Measurements from ENCODE around the gene FCER1G. TPM values are rescaled to one million over a fixed set of nuclear protein-coding genes. Genes with fewer than 3 reads are reported as not detected.

Gene FCER1G
- total RNA-seq, 1 experiment from 2014 or later = 1.0 TPM

DNA sequence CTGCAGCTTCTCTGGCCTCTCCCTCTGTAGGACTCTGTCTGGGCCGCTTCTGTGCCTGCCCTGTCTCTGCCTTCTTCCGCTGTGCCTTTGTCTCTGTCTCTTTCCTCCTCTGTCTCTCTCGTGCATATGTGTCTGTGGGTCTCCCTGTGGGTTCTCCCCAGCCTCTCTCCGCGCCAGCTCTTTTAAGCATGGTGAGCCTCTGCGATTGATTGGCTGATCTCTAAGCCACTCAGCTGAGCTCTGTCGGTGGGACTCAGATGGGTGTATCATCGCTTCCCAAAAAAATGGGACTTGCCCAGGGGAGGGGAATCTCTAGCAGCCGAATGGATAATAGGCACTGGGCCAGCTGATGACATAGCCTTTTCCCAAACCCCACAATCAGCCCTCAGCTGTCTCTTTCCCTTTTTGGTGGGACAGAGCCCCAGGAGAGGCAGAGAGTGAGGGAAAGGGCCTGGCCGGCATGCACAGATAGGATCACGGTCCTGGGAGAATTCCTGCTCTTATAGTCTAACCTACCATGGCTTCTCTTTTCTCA lies 16.1 kb upstream of the FCER1G start, which contains the start of gene ADAMTS4:
TSS of gene ADAMTS4 (minus strand) at position 158 of the 535 bp plus-strand sequence. CDS start 427 bp downstream, outside the sequence.
- no peak within 1 kb of the TSS for H3K27ac Mint-ChIP-seq (ENCODE audit: low read depth, unreplicated experiment)

DNA sequence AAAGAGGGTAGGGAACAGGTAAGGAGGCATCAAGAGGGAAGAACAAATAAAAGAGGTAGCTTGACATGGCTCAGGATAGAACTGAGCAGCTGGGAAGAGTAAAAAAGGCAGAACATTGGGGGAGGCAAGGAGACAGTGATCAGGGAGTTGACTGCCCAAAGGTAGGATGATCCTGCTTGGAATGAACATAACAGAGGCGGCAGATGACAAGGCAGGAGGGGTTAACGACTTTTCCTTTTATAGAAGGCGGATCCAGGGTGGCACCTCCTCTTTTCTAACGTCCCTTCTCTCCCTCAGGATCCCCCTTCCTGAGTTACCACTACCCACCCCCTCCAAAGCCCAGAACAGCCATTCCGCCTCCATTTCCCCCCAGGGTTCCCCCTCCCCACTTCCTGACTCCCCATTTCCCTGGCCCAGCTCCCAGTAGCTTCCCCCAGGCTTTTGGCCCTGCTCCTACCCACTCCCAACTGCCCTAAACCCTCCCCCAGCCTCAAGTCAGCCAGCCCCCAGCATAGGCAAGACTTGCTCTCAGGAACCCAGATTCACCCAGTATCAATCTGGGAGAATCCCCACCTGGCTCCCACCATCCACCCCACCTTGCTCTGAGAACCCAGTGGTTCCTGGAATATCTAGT lies 15.5 kb upstream of the FCER1G start:
- Mint-ChIP-seq H3K9me3 (ENCODE audit: unreplicated experiment) (no peaks in the 10 kb centered on the region), H3K4me1 (ENCODE audit: insufficient read depth, unreplicated experiment) (peaks cover 53% of the 10 kb centered on the region), H3K27me3 (ENCODE audit: insufficient read depth, unreplicated experiment) (no peaks in the 10 kb centered on the region), H3K27ac (ENCODE audit: low read depth, unreplicated experiment) (no peak overlapping the region), H3K4me3 (ENCODE audit: unreplicated experiment) (no peak overlapping the region), H3K36me3 (ENCODE audit: insufficient read depth, unreplicated experiment) (peaks cover 22% of the 10 kb centered on the region)
- DNase-seq (ENCODE audit: unreplicated experiment) = no peak
- CTCF ChIA-PET = interaction anchor here (0.5 to 4.1 kb wide), 14 partner anchors 9 to 1221 kb away, joined by 3 to 28 read pairs (median 4); partner anchors contain the start of genes PPOX and TOMM40L
- intact Hi-C loops (cut with micrococcal nuclease) = no loop called here
- no peak for TF ChIP-seq CTCF (IDR thresholded peaks at IDR 0.05; ENCODE audit: unreplicated experiment)
- POLR2A ChIA-PET = interaction anchor here (1.0 to 2.9 kb wide), 5 partner anchors 18 to 190 kb away, joined by 3 to 11 read pairs (median 5); partner anchors contain the start of gene TOMM40L
- no TSS peak for BruUV-seq (replicated peaks)

More for the DNA sequence above, 16.1 kb upstream of the FCER1G start, which contains the start of gene ADAMTS4:
- no peaks in the 10 kb centered on the region for H3K27me3 Mint-ChIP-seq (ENCODE audit: insufficient read depth, unreplicated experiment)
- peaks cover 15% of the 10 kb centered on the region for H3K36me3 Mint-ChIP-seq (ENCODE audit: insufficient read depth, unreplicated experiment)
- intact Hi-C loops (cut with micrococcal nuclease) = no loop called here
- peak within 1 kb of the TSS; percentile 11 for H3K4me3 Mint-ChIP-seq (ENCODE audit: unreplicated experiment)
- no peak for TF ChIP-seq CTCF (IDR thresholded peaks at IDR 0.05; ENCODE audit: unreplicated experiment)
- no TSS peak for BruUV-seq (replicated peaks)
- peaks cover 46% of the 10 kb centered on the region for H3K4me1 Mint-ChIP-seq (ENCODE audit: insufficient read depth, unreplicated experiment)
- ChIA-PET POLR2A (interaction anchor here (0.7 to 2.9 kb wide), 9 partner anchors 12 to 190 kb away, joined by 3 to 11 read pairs (median 4); partner anchors contain the start of genes FCER1G and TOMM40L), CTCF (interaction anchor here (0.5 to 4.1 kb wide), 20 partner anchors 10 to 1221 kb away, joined by 3 to 28 read pairs (median 4); partner anchors contain the start of genes PPOX and TOMM40L)
- no peaks in the 10 kb centered on the region for H3K9me3 Mint-ChIP-seq (ENCODE audit: unreplicated experiment)
- peak; percentile 44 for DNase-seq (ENCODE audit: unreplicated experiment)

- intact Hi-C loops (cut with micrococcal nuclease) = no loop called here
- TF ChIP-seq CTCF (IDR thresholded peaks at IDR 0.05; ENCODE audit: unreplicated experiment) = no peak
- no peaks in the 10 kb centered on the region for H3K27me3 Mint-ChIP-seq (ENCODE audit: insufficient read depth, unreplicated experiment)
- no peak overlapping the region for H3K4me3 Mint-ChIP-seq (ENCODE audit: unreplicated experiment)
- BruUV-seq (replicated peaks) = no TSS peak
- no peaks in the 10 kb centered on the region for H3K9me3 Mint-ChIP-seq (ENCODE audit: unreplicated experiment)
- ChIA-PET CTCF (interaction anchor here (0.5 to 14.7 kb wide), 9 partner anchors 7 to 792 kb away, joined by 3 to 444 read pairs (median 9); partner anchors contain the start of genes APOA2, FCER1G, PPOX and TOMM40L), POLR2A (interaction anchor here (0.9 to 6.1 kb wide), 15 partner anchors 8 to 189 kb away, joined by 3 to 58 read pairs (median 14); partner anchors contain the start of genes B4GALT3, DEDD, F11R and FCER1G)
- peak overlapping the region; percentile 96 for H3K27ac Mint-ChIP-seq (ENCODE audit: low read depth, unreplicated experiment)
- peaks cover 59% of the 10 kb centered on the region for H3K4me1 Mint-ChIP-seq (ENCODE audit: insufficient read depth, unreplicated experiment)
- peaks cover 30% of the 10 kb centered on the region for H3K36me3 Mint-ChIP-seq (ENCODE audit: insufficient read depth, unreplicated experiment)
- DNase-seq (ENCODE audit: unreplicated experiment) = no peak
These were observed 14.6 kb upstream of the FCER1G start for GRCh38 chr1:161200421-161200991.

All from MCF 10A (cell line).